Osteocyte (in vitro differentiated cells): ENCODE results near the gene VTCN1. TPM values are rescaled to one million over a fixed set of nuclear protein-coding genes. Genes with fewer than 3 reads are reported as not detected.

ENCODE experiments used
- DNase-seq: peaks from one replicate; pipeline ENCODE4 v3.0.0; 2021; ENCODE audit warnings: mixed read lengths; ENCODE audit not compliant: unreplicated experiment; ENCODE audit errors: extremely low spot score
- H3K27ac Mint-ChIP-seq: one replicate; pipeline ENCODE4 v1.8.0; 2021; ENCODE audit warnings: mild to moderate bottlenecking, mixed read lengths; ENCODE audit not compliant: unreplicated experiment
- H3K27me3 Mint-ChIP-seq: one replicate; pipeline ENCODE4 v1.8.0; 2021; ENCODE audit warnings: mixed read lengths; ENCODE audit not compliant: unreplicated experiment
- H3K36me3 Mint-ChIP-seq: one replicate; pipeline ENCODE4 v1.8.0; 2021; ENCODE audit warnings: mixed read lengths; ENCODE audit not compliant: unreplicated experiment
- H3K4me1 Mint-ChIP-seq: one replicate; pipeline ENCODE4 v1.8.0; 2021; ENCODE audit warnings: mixed read lengths; ENCODE audit not compliant: unreplicated experiment
- H3K4me3 Mint-ChIP-seq: one replicate; pipeline ENCODE4 v1.8.0; 2021; ENCODE audit warnings: mild to moderate bottlenecking, moderate library complexity, mixed read lengths; ENCODE audit not compliant: unreplicated experiment
- H3K9me3 Mint-ChIP-seq: one replicate; pipeline ENCODE4 v1.8.0; 2021; ENCODE audit warnings: mixed read lengths; ENCODE audit not compliant: unreplicated experiment
- CTCF ChIP-seq: fragments of 200-600 bp; sonication (generic); IDR thresholded peaks from 2 replicates; pipeline ENCODE4 v1.5.0; 2021; ENCODE audit warnings: antibody characterized with exemption, mild to moderate bottlenecking, moderate library complexity
- total RNA-seq: library from RNA; stranded (reverse); gene quantifications from 2 replicates; pipeline ENCODE4 v1.2.1, GENCODE V29; 2021

The VTCN1 gene
- total RNA-seq, 1 donor from 2014 or later, result not detected

- Mint-ChIP-seq H3K27me3 (no peaks in the 10 kb centered on the region), H3K36me3 (no peaks in the 10 kb centered on the region), H3K9me3 (no peaks in the 10 kb centered on the region), H3K4me1 (no peaks in the 10 kb centered on the region), H3K4me3 (no peak overlapping the region), H3K27ac (no peak overlapping the region)
- TF ChIP-seq CTCF, result no peak
- no peak for DNase-seq
These were observed 31.3 kb downstream of the VTCN1 start for GRCh38 chr1:117179471-117179870.

GRCh38 chr1:117178756-117179155 lies 32.0 kb downstream of the VTCN1 start:
- no peaks in the 10 kb centered on the region for H3K27me3 Mint-ChIP-seq
- no peak for DNase-seq
- H3K4me1 Mint-ChIP-seq, result no peaks in the 10 kb centered on the region
- no peak for TF ChIP-seq CTCF
- H3K36me3 Mint-ChIP-seq, result no peaks in the 10 kb centered on the region
- no peak overlapping the region for H3K4me3 Mint-ChIP-seq
- H3K27ac Mint-ChIP-seq, result no peak overlapping the region
- no peaks in the 10 kb centered on the region for H3K9me3 Mint-ChIP-seq

DNA sequence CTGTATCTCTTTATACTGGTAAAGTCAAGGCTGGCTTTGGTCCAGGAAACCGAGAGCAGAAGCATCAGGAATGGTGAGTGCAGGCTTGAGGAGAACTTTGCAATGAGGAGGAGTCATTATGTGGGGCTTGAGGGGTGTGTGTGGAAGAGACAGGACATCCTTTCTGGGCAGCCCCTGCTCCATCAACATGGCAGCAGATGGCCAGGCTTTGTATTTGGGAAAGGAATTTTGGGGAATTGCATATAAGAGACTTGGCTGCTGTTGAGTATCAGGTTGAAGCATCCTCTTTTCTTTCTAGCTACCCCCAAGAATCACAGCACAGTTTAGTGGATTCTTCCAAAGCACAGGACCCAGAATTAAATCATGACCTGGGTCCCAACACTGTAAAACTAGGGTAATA lies 33.4 kb downstream of the VTCN1 start:
- no peaks in the 10 kb centered on the region for H3K36me3 Mint-ChIP-seq
- no peaks in the 10 kb centered on the region for H3K4me1 Mint-ChIP-seq
- no peak overlapping the region for H3K27ac Mint-ChIP-seq
- no peak overlapping the region for H3K4me3 Mint-ChIP-seq
- no peak for TF ChIP-seq CTCF
- H3K27me3 Mint-ChIP-seq, result no peaks in the 10 kb centered on the region
- no peak for DNase-seq
- H3K9me3 Mint-ChIP-seq, result no peaks in the 10 kb centered on the region

DNA sequence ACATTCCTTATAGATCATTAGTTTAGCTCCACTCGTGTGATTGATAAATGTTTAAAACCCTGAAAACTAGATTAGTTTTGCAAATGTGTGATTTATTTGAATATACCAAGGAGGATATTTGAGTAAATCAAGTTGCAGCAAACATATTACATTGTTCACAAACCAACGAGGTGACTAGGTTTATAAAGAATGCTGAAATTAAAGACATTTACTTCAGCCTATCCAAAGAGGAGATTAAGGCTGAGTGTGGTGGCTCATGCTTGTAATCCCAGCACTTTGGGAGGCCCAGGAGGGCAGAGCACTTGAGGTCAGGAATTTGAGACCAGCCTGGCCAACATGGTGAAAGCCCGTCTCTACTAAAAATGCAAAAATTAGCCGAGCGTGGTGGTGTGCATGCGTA lies 34.1 kb downstream of the VTCN1 start:
- peaks cover 2% of the 10 kb centered on the region for H3K4me1 Mint-ChIP-seq
- H3K4me3 Mint-ChIP-seq, result no peak overlapping the region
- H3K27me3 Mint-ChIP-seq, result no peaks in the 10 kb centered on the region
- DNase-seq, result no peak
- TF ChIP-seq CTCF, result no peak
- H3K9me3 Mint-ChIP-seq, result no peaks in the 10 kb centered on the region
- no peaks in the 10 kb centered on the region for H3K36me3 Mint-ChIP-seq
- no peak overlapping the region for H3K27ac Mint-ChIP-seq

DNA sequence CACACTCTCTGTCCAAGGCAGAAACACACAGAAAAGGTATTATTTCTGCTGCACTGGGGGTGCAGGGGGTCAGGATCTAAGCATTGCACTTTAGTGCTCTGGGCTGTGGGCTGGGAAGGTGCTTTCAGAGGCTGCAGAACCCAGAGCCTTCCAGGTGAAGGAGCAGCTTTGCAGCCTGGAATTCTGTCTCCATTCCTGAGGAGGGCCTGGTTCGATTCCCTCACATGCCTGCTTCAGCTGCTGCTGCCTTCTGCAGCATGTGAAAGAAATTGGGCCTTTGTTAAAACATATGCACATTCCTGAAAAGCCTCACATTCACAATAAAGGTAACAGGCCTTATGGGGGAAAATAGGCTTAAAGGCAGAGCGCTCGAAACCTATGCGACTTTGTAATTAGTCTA lies 35.9 kb downstream of the VTCN1 start:
- TF ChIP-seq CTCF, result no peak
- no peak overlapping the region for H3K27ac Mint-ChIP-seq
- H3K9me3 Mint-ChIP-seq, result no peaks in the 10 kb centered on the region
- no peaks in the 10 kb centered on the region for H3K36me3 Mint-ChIP-seq
- H3K4me3 Mint-ChIP-seq, result no peak overlapping the region
- DNase-seq, result no peak
- peaks cover 2% of the 10 kb centered on the region for H3K4me1 Mint-ChIP-seq
- H3K27me3 Mint-ChIP-seq, result no peaks in the 10 kb centered on the region
